Astrocyte of the spinal cord (primary cell): Measurements from ENCODE around the gene CLDN3.

Experiments used
- DNase-seq: peaks from one replicate; pipeline ENCODE4 v3.0.0; 2011; ENCODE audit warnings: low read depth, low spot score
- H3K4me3 ChIP-seq: 2 replicates; pipeline ENCODE4 v1.5.1; 2011; ENCODE audit warnings: low read depth, mild to moderate bottlenecking, low read length, moderate library complexity
- CTCF ChIP-seq: IDR thresholded peaks from 2 replicates; pipeline ENCODE4 v1.5.1; 2012; ENCODE audit warnings: low read depth, mild to moderate bottlenecking, low read length, inconsistent platforms
- in situ Hi-C: cut with HindIII; loops from 2 replicates; pipeline ENCODE4 v1.10.0; 2017; ENCODE audit warnings: low sequenced_read_pairs

Gene CLDN3

DNA sequence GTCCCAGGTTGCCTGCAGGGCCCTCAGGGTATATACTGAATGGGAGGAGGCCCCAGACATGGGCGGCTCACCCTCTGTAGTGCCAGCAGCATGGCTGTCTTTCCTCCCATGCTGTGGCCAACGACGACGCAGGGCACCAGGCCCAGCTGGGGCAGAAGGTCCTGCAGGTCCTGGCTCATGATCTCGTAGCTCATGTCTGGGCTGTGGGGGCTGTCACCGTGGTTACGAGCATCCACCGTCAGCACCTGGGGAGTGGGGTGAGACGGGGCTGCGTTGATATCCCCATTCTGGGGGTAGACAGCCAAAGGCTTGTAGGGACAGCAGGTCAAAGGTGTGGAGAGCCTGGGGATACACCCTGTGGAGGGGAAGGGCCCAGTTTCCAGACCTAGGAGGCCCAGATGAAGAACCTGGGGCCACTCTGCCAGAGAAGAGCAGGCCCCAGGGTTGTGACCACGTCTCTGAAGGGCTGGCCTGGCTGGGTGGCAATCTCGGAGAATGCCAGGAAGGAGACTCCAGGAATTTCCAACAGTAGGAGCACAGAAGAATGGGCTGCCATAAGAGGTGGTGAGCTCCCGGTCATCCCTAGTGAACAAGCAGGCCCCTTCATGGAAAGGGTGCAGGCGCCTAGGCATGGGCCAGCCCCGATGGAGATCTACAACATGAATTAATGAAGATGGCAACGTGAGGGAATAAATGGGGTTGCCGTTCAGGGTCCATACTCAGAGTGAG, 32.4 kb downstream of the CLDN3 start:
- no peak for TF ChIP-seq CTCF
- H3K4me3 ChIP-seq, result peak overlapping the region; percentile 78
- DNase-seq, result no peak
- in situ Hi-C loops, result no loop called here

DNA sequence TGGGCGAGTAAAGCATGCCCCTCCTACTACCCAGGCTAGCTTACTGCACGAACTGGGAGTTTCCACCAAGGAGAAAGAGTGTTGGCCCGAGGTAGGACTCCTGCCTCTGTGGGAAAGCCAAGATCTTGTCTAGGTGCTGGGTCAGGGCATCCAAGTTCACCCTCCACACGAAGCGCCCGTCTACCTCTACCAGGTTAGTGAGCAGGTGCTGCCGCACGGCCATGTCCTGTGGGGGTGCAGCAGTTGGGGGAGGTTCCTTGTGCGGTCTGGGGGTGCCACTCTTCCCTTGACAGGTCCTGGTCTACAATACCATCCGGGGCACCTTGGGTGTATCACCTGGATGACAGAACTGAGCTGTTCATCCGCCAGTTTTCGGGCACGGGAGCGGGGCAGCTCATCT, 33.2 kb downstream of the CLDN3 start:
- no peak overlapping the region for H3K4me3 ChIP-seq
- DNase-seq, result no peak
- TF ChIP-seq CTCF, result no peak
- in situ Hi-C loops, result no loop called here

- no peak overlapping the region for H3K4me3 ChIP-seq
- in situ Hi-C loops, result no loop called here
- TF ChIP-seq CTCF, result no peak
- DNase-seq, result no peak
These were observed 34.6 kb downstream of the CLDN3 start for GRCh38 chr7:73735528-73735905.

GRCh38 chr7:73734619-73735527, 35.2 kb downstream of the CLDN3 start:
- peak; percentile 68 for DNase-seq
- peak; percentile 92 for TF ChIP-seq CTCF
- in situ Hi-C loops, result no loop called here
- no peak overlapping the region for H3K4me3 ChIP-seq

DNA sequence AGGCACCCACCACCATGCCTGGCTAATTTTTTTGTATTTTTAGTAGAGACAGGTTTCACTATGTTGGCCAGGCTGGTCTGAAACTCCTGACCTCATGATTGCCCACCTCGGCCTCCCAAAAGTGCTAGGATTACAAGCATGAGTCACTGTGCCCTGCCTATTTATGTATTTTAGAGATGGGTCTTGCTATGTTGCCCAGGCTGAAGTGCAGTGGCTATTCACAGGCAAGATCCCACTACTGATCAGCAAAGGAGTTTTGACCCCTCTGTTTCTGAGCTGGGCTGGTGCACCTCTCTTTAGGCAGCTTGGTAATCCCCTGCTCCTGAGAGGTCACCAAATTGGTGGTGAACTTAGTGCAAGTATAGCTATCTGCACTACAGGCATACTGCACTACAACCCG, 37.7 kb downstream of the CLDN3 start:
- H3K4me3 ChIP-seq, result no peak overlapping the region
- in situ Hi-C loops, result no loop called here
- TF ChIP-seq CTCF, result no peak
- no peak for DNase-seq

DNA sequence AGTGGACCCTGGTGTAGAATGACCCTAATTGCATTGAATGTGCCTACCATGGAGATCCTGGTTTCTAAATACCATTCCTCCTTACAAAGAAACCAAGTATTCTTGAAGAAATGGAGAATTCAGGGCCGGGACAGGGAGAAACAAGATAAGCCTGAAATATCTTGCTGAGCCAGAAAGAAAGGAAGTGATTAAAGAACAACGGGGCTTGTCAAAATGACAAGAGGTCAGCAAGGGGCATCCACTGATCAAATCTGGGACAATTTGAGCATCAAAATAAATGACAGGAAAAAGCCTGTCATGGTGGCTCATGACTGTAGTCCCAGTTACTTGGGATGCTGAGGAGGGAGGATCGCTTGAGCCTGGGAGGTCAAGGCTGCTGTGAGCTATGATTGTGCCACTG, 39.6 kb downstream of the CLDN3 start:
- H3K4me3 ChIP-seq, result no peak overlapping the region
- in situ Hi-C loops, result no loop called here
- TF ChIP-seq CTCF, result no peak
- no peak for DNase-seq
